ENCODE data around the gene KCNJ1. TPM values are rescaled to one million over a fixed set of nuclear protein-coding genes. Genes with fewer than 3 reads are reported as not detected.

KCNJ1 gene
- total and polyA plus RNA-seq, 8 donors: 0.10 TPM; not detected in 7

GRCh38 chr11:128857341-128857740 lies 9.8 kb downstream of the KCNJ1 start:
- no peak for TF ChIP-seq CTCF (IDR thresholded peaks at IDR 0.05)
- no peak for TF ChIP-seq POLR2AphosphoS5 (IDR thresholded peaks at IDR 0.05)
- no peak for TF ChIP-seq POLR2A (IDR thresholded peaks at IDR 0.05)
- no peak for TF ChIP-seq EP300 (IDR thresholded peaks at IDR 0.05)
- H3K4me1 ChIP-seq: peaks cover 0 to 9% (median 7%) of the 10 kb centered on the region in 4 donors
- intact Hi-C loops (cut with DNase I; ENCODE audit: low total_unique reads): no loop called here
- no peak overlapping the region for H3K27ac ChIP-seq
- no peak overlapping the region for H3K4me3 ChIP-seq
- H3K36me3 ChIP-seq: no peaks in the 10 kb centered on the region
- no peaks in the 10 kb centered on the region for H3K9me3 ChIP-seq
- 77 to 93% (median 87%) methylated on average over 2 of the region's 2 CpGs for WGBS, 5 donors
- H3K27me3 ChIP-seq: no peaks in the 10 kb centered on the region
- no peak for DNase-seq

- H3K4me3 ChIP-seq: no peak overlapping the region
- no peaks in the 10 kb centered on the region for H3K9me3 ChIP-seq
- DNase-seq: no peak
- H3K36me3 ChIP-seq: no peaks in the 10 kb centered on the region
- H3K27ac ChIP-seq: no peak overlapping the region
- TF ChIP-seq POLR2A (IDR thresholded peaks at IDR 0.05) (no peak), CTCF (IDR thresholded peaks at IDR 0.05) (no peak), POLR2AphosphoS5 (IDR thresholded peaks at IDR 0.05) (no peak), EP300 (IDR thresholded peaks at IDR 0.05) (no peak)
- H3K4me1 ChIP-seq: peaks cover 0 to 9% (median 7%) of the 10 kb centered on the region in 4 donors
- intact Hi-C loops (cut with DNase I; ENCODE audit: low total_unique reads): no loop called here
- 89 to 94% (median 91%) methylated on average over 6 of the region's 6 CpGs for WGBS, 5 donors
- no peaks in the 10 kb centered on the region for H3K27me3 ChIP-seq
Observed at GRCh38 chr11:128856241-128856640, 10.9 kb downstream of the KCNJ1 start.

GRCh38 chr11:128854841-128855240 lies 12.3 kb downstream of the KCNJ1 start:
- peaks cover 0 to 4% (median 4%) of the 10 kb centered on the region in 4 donors for H3K4me1 ChIP-seq
- TF ChIP-seq POLR2A (IDR thresholded peaks at IDR 0.05) (no peak), CTCF (IDR thresholded peaks at IDR 0.05) (no peak), POLR2AphosphoS5 (IDR thresholded peaks at IDR 0.05) (no peak), EP300 (IDR thresholded peaks at IDR 0.05) (no peak)
- H3K36me3 ChIP-seq: no peaks in the 10 kb centered on the region
- H3K4me3 ChIP-seq: no peak overlapping the region
- 73 to 78% (median 77%) methylated on average over 7 of the region's 7 CpGs for WGBS, 5 donors
- H3K27ac ChIP-seq: no peak overlapping the region
- no peaks in the 10 kb centered on the region for H3K9me3 ChIP-seq
- no peak for DNase-seq
- intact Hi-C loops (cut with DNase I; ENCODE audit: low total_unique reads): no loop called here
- H3K27me3 ChIP-seq: no peaks in the 10 kb centered on the region

- no peak for DNase-seq
- Histone ChIP-seq H3K9me3 (no peaks in the 10 kb centered on the region), H3K4me3 (no peak overlapping the region), H3K27ac (no peak overlapping the region), H3K27me3 (no peaks in the 10 kb centered on the region), H3K36me3 (no peaks in the 10 kb centered on the region), H3K4me1 (no peaks in the 10 kb centered on the region)
- 81 to 93% (median 89%) methylated on average over 6 of the region's 6 CpGs for WGBS, 5 donors
- intact Hi-C loops (cut with DNase I; ENCODE audit: low total_unique reads): no loop called here
- TF ChIP-seq EP300 (IDR thresholded peaks at IDR 0.05) (no peak), POLR2A (IDR thresholded peaks at IDR 0.05) (no peak), CTCF (IDR thresholded peaks at IDR 0.05) (no peak), POLR2AphosphoS5 (IDR thresholded peaks at IDR 0.05) (no peak)
Observed at GRCh38 chr11:128853559-128853958, 13.5 kb downstream of the KCNJ1 start.

Data from stomach (tissue), 9 donors.